HUDEP-2 (cell line): Measurements from ENCODE around the gene VPS13C.
A peak's percentile ranks its signal among the peaks of the same experiment; 100 is the strongest.

Experiments used
- DNase-seq, 76 experiments: peaks; one replicate each; lab custom pipeline; 2025; ENCODE audit not compliant: unreplicated experiment in 76 of 76; lab: John Stamatoyannopoulos, UW

Gene VPS13C

GRCh38 chr15:62060113-62060895 is at the start of gene VPS13C:
Gene VPS13C, minus strand, starts transcription at chr15:62060447. Its CDS starts 73 bp downstream, at chr15:62060374.
- peak in 75 of 76 experiments; percentile 25 to 94 (median 87) for DNase-seq

- no peak for DNase-seq
Measured at GRCh38 chr15:62109437-62109836, 49.2 kb upstream of the VPS13C start.

GRCh38 chr15:62108411-62108810 is 48.2 kb upstream of the VPS13C start:
- DNase-seq = no peak

GRCh38 chr15:62107571-62108121 is 47.4 kb upstream of the VPS13C start:
- no peak for DNase-seq

- no peak for DNase-seq
Measured at GRCh38 chr15:62106096-62106495, 45.8 kb upstream of the VPS13C start.

GRCh38 chr15:62105266-62105665 is 45.0 kb upstream of the VPS13C start:
- DNase-seq = no peak

GRCh38 chr15:62104846-62105245 is 44.6 kb upstream of the VPS13C start:
- no peak for DNase-seq

GRCh38 chr15:62104401-62104800 is 44.2 kb upstream of the VPS13C start:
- no peak for DNase-seq

- DNase-seq = no peak
Measured at GRCh38 chr15:62103431-62103830, 43.2 kb upstream of the VPS13C start.

- DNase-seq = no peak
Measured at GRCh38 chr15:62099094-62099601, 38.9 kb upstream of the VPS13C start.

GRCh38 chr15:62094388-62094787 is 34.1 kb upstream of the VPS13C start:
- peak in 73 of 76 experiments; percentile 15 to 90 (median 70) for DNase-seq

- no peak for DNase-seq
Measured at GRCh38 chr15:62093809-62094208, 33.6 kb upstream of the VPS13C start.

GRCh38 chr15:62090988-62091387 is 30.7 kb upstream of the VPS13C start:
- DNase-seq = no peak

GRCh38 chr15:62089616-62090015 is 29.4 kb upstream of the VPS13C start:
- DNase-seq = no peak

GRCh38 chr15:62088353-62088693 is 28.1 kb upstream of the VPS13C start:
- DNase-seq = no peak

GRCh38 chr15:62087671-62088352 is 27.6 kb upstream of the VPS13C start:
- DNase-seq = no peak

GRCh38 chr15:62085740-62086139 is 25.5 kb upstream of the VPS13C start:
- DNase-seq = no peak

- DNase-seq = no peak
Measured at GRCh38 chr15:62083194-62084154, 23.2 kb upstream of the VPS13C start.

- DNase-seq = no peak
Measured at GRCh38 chr15:62079594-62079993, 19.3 kb upstream of the VPS13C start.

- DNase-seq = no peak
Measured at GRCh38 chr15:62075595-62076277, 15.5 kb upstream of the VPS13C start.
